Right lobe of liver (tissue), 4 donors: ENCODE data around the gene IRAK1.

Source experiments
- POLR2A ChIP-seq: fragments of 450-650 bp; IDR thresholded peaks from one replicate; pipeline ENCODE4 v1.6.1; 2017; ENCODE audit warnings: antibody characterized with exemption, mild to moderate bottlenecking
- TF ChIP-seq, protein P1 (sequence below), 4 donors: fragments of 200-600 bp in 3 of 4; fragments of 450-650 bp in 1 of 4; IDR thresholded peaks; one replicate each; pipeline versions ENCODE4 v1.5.1 to v1.8.0; 2016 to 2022; ENCODE audit warnings: antibody characterized with exemption in 4 of 4, mild to moderate bottlenecking in 2 of 4
- donor health status: DM: no; HTN: no; CAD: no.
- donor health status: DM: no; HTN: no; CAD: no.
- donor health status: DM: no; HTN: yes; CAD: no.

- TF ChIP-seq, protein P1, sequence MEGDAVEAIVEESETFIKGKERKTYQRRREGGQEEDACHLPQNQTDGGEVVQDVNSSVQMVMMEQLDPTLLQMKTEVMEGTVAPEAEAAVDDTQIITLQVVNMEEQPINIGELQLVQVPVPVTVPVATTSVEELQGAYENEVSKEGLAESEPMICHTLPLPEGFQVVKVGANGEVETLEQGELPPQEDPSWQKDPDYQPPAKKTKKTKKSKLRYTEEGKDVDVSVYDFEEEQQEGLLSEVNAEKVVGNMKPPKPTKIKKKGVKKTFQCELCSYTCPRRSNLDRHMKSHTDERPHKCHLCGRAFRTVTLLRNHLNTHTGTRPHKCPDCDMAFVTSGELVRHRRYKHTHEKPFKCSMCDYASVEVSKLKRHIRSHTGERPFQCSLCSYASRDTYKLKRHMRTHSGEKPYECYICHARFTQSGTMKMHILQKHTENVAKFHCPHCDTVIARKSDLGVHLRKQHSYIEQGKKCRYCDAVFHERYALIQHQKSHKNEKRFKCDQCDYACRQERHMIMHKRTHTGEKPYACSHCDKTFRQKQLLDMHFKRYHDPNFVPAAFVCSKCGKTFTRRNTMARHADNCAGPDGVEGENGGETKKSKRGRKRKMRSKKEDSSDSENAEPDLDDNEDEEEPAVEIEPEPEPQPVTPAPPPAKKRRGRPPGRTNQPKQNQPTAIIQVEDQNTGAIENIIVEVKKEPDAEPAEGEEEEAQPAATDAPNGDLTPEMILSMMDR (IDR thresholded peaks at IDR 0.05) = no peak
- no peak for TF ChIP-seq POLR2A
Observed at GRCh38 chrX:153992180-153992579, 27.5 kb downstream of the IRAK1 start.
